HepG2 (cell line): Measurements from ENCODE around the gene CASP12. TPM values are rescaled to one million over a fixed set of nuclear protein-coding genes. Genes with fewer than 3 reads are reported as not detected.

ENCODE experiments used
- ATAC-seq: fragments of 200-7000 bp; cut with Tn5 transposase; 3 replicates; pipeline ENCODE4 v1.9.1; 2020; ENCODE audit warnings: mild to moderate bottlenecking, moderate library complexity
- BruUV-seq: library from RNA; stranded (reverse); fragments of 400-500 nt; replicated peaks from 2 replicates; lab custom pipeline; 2021; lab: Mats Ljungman, UMichigan
- CTCF ChIA-PET: fragments of 300-600 bp; formaldehyde crosslinking; extraction: SDS; loops from one replicate; lab custom pipeline; 2021; ENCODE audit warnings: low total read pairs, inconsistent platforms, low intra/inter-chr PET ratio; lab: Yijun Ruan, JAX
- POLR2A ChIA-PET: fragments of 350-600 bp; sonication (Branson Sonifier 250); formaldehyde crosslinking; loops from one replicate; lab custom pipeline; 2020; ENCODE audit warnings: antibody characterized with exemption, inconsistent platforms; lab: Yijun Ruan, JAX
- DNase-seq: peaks from one replicate; pipeline ENCODE4 v3.0.0-alpha.2; 2015; ENCODE audit warnings: low spot score
- FAIRE-seq: peaks from 3 replicates; lab custom pipeline; 2011; peaks lifted over from hg19 to GRCh38; lab: Jason Lieb, UNC
- H2AFZ ChIP-seq: one replicate; pipeline ENCODE4 v1.6.1; 2011; ENCODE audit warnings: low read length, inconsistent platforms
- H3K27ac ChIP-seq: fragments of 300-600 bp; 3 replicates; pipeline ENCODE4 v1.8.0; 2011; ENCODE audit warnings: mixed run types, mild to moderate bottlenecking, mixed read lengths, low read length, inconsistent platforms; ENCODE audit not compliant: insufficient read depth; ENCODE audit errors: extremely low read length
- H3K27me3 ChIP-seq, 2 experiments: fragments of 200-600 bp in 1 of 2; 2 replicates in 1 of 2; 3 replicates in 1 of 2; pipeline versions ENCODE4 v1.6.0 to v1.8.0; 2011; ENCODE audit warnings: low read length in 2 of 2, mild to moderate bottlenecking in 2 of 2, moderate library complexity in 2 of 2, inconsistent platforms in 1 of 2; ENCODE audit not compliant: insufficient read depth in 2 of 2, control insufficient read depth in 1 of 2
- H3K36me3 ChIP-seq, 2 experiments: fragments of 200-600 bp in 1 of 2; replicated peaks in 1 of 2; 2 replicates in 1 of 2; 3 replicates in 1 of 2; pipeline versions ENCODE4 v1.5.1 to v1.8.0; 2011; ENCODE audit warnings: low read length in 2 of 2, inconsistent platforms in 1 of 2; ENCODE audit not compliant: insufficient read depth in 2 of 2, control insufficient read depth in 1 of 2
- H3K4me1 ChIP-seq: 2 replicates; pipeline ENCODE4 v1.5.1; 2012; ENCODE audit warnings: low read length, inconsistent platforms; ENCODE audit not compliant: insufficient read depth
- H3K4me2 ChIP-seq: 2 replicates; pipeline ENCODE4 v1.6.0; 2011; ENCODE audit warnings: low read depth, low read length, inconsistent platforms
- H3K4me3 ChIP-seq, 3 experiments: fragments of 200-600 bp in 1 of 3; sonication (generic), shearing (Covaris generic) in 1 of 3; replicated peaks in 1 of 3; 2 replicates each; pipeline ENCODE4 v1.5.1; 2011 to 2016; ENCODE audit warnings: low read length in 3 of 3, inconsistent platforms in 2 of 3, low read depth in 2 of 3, mild to moderate bottlenecking in 2 of 3, control low read depth in 1 of 3, mixed read lengths in 1 of 3; ENCODE audit not compliant: insufficient read depth in 1 of 3
- H3K79me2 ChIP-seq: one replicate; pipeline ENCODE4 v1.6.1; 2011; ENCODE audit warnings: low read length, inconsistent platforms; ENCODE audit not compliant: insufficient read depth
- H3K9ac ChIP-seq: 2 replicates; pipeline ENCODE4 v1.6.0; 2011; ENCODE audit warnings: mild to moderate bottlenecking, low read depth, low read length, inconsistent platforms; ENCODE audit not compliant: insufficient read depth
- H3K9me3 ChIP-seq: 2 replicates; pipeline ENCODE4 v1.5.1; 2012; ENCODE audit warnings: mild to moderate bottlenecking, low read length
- H4K20me1 ChIP-seq: 2 replicates; pipeline ENCODE4 v1.6.0; 2011; ENCODE audit warnings: inconsistent platforms, mild to moderate bottlenecking, low read length, moderate library complexity; ENCODE audit not compliant: insufficient read depth
- CTCF ChIP-seq: sonication (generic); formaldehyde crosslinking; IDR thresholded peaks from 2 replicates; pipeline ENCODE4 v1.5.0; 2020; ENCODE audit warnings: mild to moderate bottlenecking, missing genetic modification reagents, moderate library complexity
- DPF2 ChIP-seq: sonication (generic); formaldehyde crosslinking; IDR thresholded peaks from 2 replicates; pipeline ENCODE4 v1.4.0; 2020; ENCODE audit warnings: mild to moderate bottlenecking, low read depth, missing genetic modification reagents, borderline replicate concordance
- JUNB ChIP-seq: sonication (generic); formaldehyde crosslinking; IDR thresholded peaks from 2 replicates; pipeline ENCODE4 v1.8.0; 2022; ENCODE audit warnings: missing genetic modification reagents, mild to moderate bottlenecking, borderline replicate concordance
- KMT2A ChIP-seq: sonication (generic); formaldehyde crosslinking; IDR thresholded peaks from 2 replicates; pipeline ENCODE4 v1.4.0; 2020; ENCODE audit warnings: missing genetic modification reagents
- MBNL3 ChIP-seq: fragments of 250-450 bp; sonication (Bioruptor Pico); conservative IDR thresholded peaks from 2 replicates; pipeline ENCODE4 v1.8.0; 2022; ENCODE audit warnings: mild to moderate bottlenecking, inconsistent platforms
- RARG ChIP-seq: sonication (generic); formaldehyde crosslinking; IDR thresholded peaks from 2 replicates; pipeline ENCODE4 v1.4.0; 2020; ENCODE audit warnings: low read depth, mild to moderate bottlenecking, missing genetic modification reagents
- STAG1 ChIP-seq: sonication (generic); formaldehyde crosslinking; IDR thresholded peaks from 2 replicates; pipeline ENCODE4 v1.4.0; 2020; ENCODE audit warnings: missing genetic modification reagents
- THAP11 ChIP-seq: IDR thresholded peaks from 2 replicates; pipeline ENCODE4 v1.6.1; 2016; ENCODE audit warnings: missing biosample characterization, missing genetic modification reagents
- ZFAT ChIP-seq: sonication (generic); formaldehyde crosslinking; conservative IDR thresholded peaks from 2 replicates; pipeline ENCODE4 v1.8.1; 2023; ENCODE audit warnings: missing genetic modification reagents, inconsistent platforms
- ZKSCAN8 ChIP-seq: IDR thresholded peaks from 2 replicates; pipeline ENCODE4 v1.6.1; 2016; ENCODE audit warnings: borderline replicate concordance, missing genetic modification reagents, missing compliant biosample characterization
- ZNF143 ChIP-seq: sonication (generic); formaldehyde crosslinking; IDR thresholded peaks from 2 replicates; pipeline ENCODE4 v1.4.0; 2020; ENCODE audit warnings: missing genetic modification reagents
- ZNF496 ChIP-seq: sonication (generic); formaldehyde crosslinking; IDR thresholded peaks from 2 replicates; pipeline ENCODE4 v1.8.1; 2023; ENCODE audit warnings: mild to moderate bottlenecking, moderate library complexity, missing genetic modification reagents; ENCODE audit not compliant: insufficient replicate concordance
- ZNF605 ChIP-seq: sonication (generic); formaldehyde crosslinking; IDR thresholded peaks from 2 replicates; pipeline ENCODE4 v1.8.0; 2022; ENCODE audit warnings: mild to moderate bottlenecking, missing genetic modification reagents
- ZNF781 ChIP-seq: sonication (generic); formaldehyde crosslinking; IDR thresholded peaks from 2 replicates; pipeline ENCODE4 v1.5.1; 2020; ENCODE audit warnings: borderline replicate concordance, mild to moderate bottlenecking, missing genetic modification reagents; ENCODE audit errors: not compliant biosample characterization
- WGBS: methylation state at CpG from one replicate; pipeline ENCODE4 v1.1.6; 2017; ENCODE audit warnings: low lambda C conversion rate; 5-methylcytosine and 5-hydroxymethylcytosine counted together
- in situ Hi-C: cut with HindIII; loops from 2 replicates; pipeline ENCODE4 v1.10.0; 2017; ENCODE audit warnings: low pct_unique_long_range_greater_than_20kb; ENCODE audit not compliant: extremely low pct_ligation_motif_present
- intact Hi-C: fragments of 100-400 bp; cut with micrococcal nuclease; formaldehyde crosslinking; loops from one replicate; pipeline ENCODE4 v1.10.0; 2022; ENCODE audit not compliant: unreplicated experiment
- polyA plus RNA-seq, 8 experiments: library from polyadenylated mRNA; depleted of rRNA in 3 of 8; stranded (reverse) in 7 of 8; unstranded in 1 of 8; fragments of >200 nt; fragmentation: Illumina TruSeq in 4 of 8; extraction: Trizol in 4 of 8; gene quantifications; 2 replicates each; pipeline versions ENCODE4 v1.2.1 to v1.2.3, GENCODE V29; 2011 to 2016; ENCODE audit warnings: low read depth in 4 of 8, missing spikeins in 1 of 8, mixed read lengths in 1 of 8; ENCODE audit not compliant: insufficient read depth in 1 of 8
- total RNA-seq, 5 experiments: library from RNA; depleted of rRNA; stranded (reverse); fragments of >200 nt; fragmentation: Illumina TruSeq; extraction: Trizol; gene quantifications; 2 replicates each; pipeline ENCODE4 v1.2.3, GENCODE V29; 2016; ENCODE audit warnings: low read depth in 1 of 5
- TF ChIP-seq, protein P1 (sequence below): sonication (generic); formaldehyde crosslinking; IDR thresholded peaks from 2 replicates; pipeline ENCODE4 v1.5.1; 2020; ENCODE audit warnings: missing genetic modification reagents, mild to moderate bottlenecking, borderline replicate concordance

Gene CASP12
- total and polyA plus RNA-seq, 2 of the 13 experiments (the other 11 are each of a cell fraction or from before 2014, with no cell fraction given): not detected

- no peaks in the 10 kb centered on the region for H3K79me2 ChIP-seq
- H3K27me3 ChIP-seq: no peaks in the 10 kb centered on the region
- no peak for FAIRE-seq
- intact Hi-C loops: no loop called here
- H3K9ac ChIP-seq: no peak overlapping the region
- no peak for DNase-seq
- TF ChIP-seq STAG1 (CRISPR knock-in tag): peak; percentile 43
- TF ChIP-seq CTCF (CRISPR knock-in tag): peak; percentile 25; the same call in 1 of the 2 replicates
- no peak for TF ChIP-seq KMT2A (CRISPR knock-in tag)
- no peak for TF ChIP-seq ZNF143 (CRISPR knock-in tag)
- H3K27ac ChIP-seq: no peak overlapping the region
- 2% methylated on average over 4 of the region's 4 CpGs for WGBS
- no peaks in the 10 kb centered on the region for H3K4me1 ChIP-seq
- no peak overlapping the region for H3K4me3 ChIP-seq
- POLR2A ChIA-PET: no interaction called here
- ATAC-seq: no peak
- in situ Hi-C loops: no loop called here
- no peaks in the 10 kb centered on the region for H4K20me1 ChIP-seq
- CTCF ChIA-PET: no interaction called here
- no peak overlapping the region for H2AFZ ChIP-seq
- BruUV-seq: no TSS peak
- H3K36me3 ChIP-seq: no peaks in the 10 kb centered on the region
- H3K4me2 ChIP-seq: no peak overlapping the region
- H3K9me3 ChIP-seq: no peaks in the 10 kb centered on the region
Observed at GRCh38 chr11:104905271-104905670, 7.0 kb upstream of the CASP12 start.

DNA sequence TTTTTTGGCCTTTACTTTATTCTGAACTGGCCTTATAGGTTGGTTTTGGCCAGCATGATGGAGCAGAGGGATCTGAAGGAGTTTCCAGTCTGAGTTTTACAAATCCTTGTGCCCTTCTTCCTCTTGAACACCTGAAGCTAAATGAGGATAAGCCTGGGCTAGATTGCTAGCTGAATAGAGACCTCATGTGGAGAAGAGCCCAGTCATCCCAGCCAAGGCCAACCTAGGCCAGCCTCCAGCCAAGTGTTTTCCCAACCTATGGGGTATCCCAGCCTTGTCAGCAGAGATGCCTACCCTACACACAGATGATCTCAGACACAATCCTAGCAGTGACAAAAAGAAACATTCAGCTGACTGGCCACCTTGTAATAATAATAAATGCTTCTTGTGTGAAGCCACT is 966 bp upstream of the CASP12 start:
- no peaks in the 10 kb centered on the region for H3K4me1 ChIP-seq
- no peaks in the 10 kb centered on the region for H3K36me3 ChIP-seq
- no peaks in the 10 kb centered on the region for H3K79me2 ChIP-seq
- H2AFZ ChIP-seq: no peak overlapping the region
- no peak overlapping the region for H3K27ac ChIP-seq
- DNase-seq (no peak), ATAC-seq (no peak), FAIRE-seq (no peak)
- ChIA-PET CTCF (no interaction called here), POLR2A (no interaction called here)
- no peak overlapping the region for H3K4me2 ChIP-seq
- no TSS peak for BruUV-seq
- no peaks in the 10 kb centered on the region for H3K27me3 ChIP-seq
- in situ Hi-C loops: no loop called here
- H4K20me1 ChIP-seq: no peaks in the 10 kb centered on the region
- no peaks in the 10 kb centered on the region for H3K9me3 ChIP-seq
- intact Hi-C loops: no loop called here
- no peak overlapping the region for H3K4me3 ChIP-seq
- no peak overlapping the region for H3K9ac ChIP-seq
- no peak for TF ChIP-seq ZNF496 (CRISPR knock-in tag)
- TF ChIP-seq RARG: no peak
- no peak for TF ChIP-seq THAP11 (CRISPR knock-in tag)
- TF ChIP-seq JUNB (CRISPR knock-in tag): no peak
- no peak for TF ChIP-seq DPF2
- no peak for TF ChIP-seq MBNL3 (CRISPR knock-in tag)
- TF ChIP-seq, protein P1, sequence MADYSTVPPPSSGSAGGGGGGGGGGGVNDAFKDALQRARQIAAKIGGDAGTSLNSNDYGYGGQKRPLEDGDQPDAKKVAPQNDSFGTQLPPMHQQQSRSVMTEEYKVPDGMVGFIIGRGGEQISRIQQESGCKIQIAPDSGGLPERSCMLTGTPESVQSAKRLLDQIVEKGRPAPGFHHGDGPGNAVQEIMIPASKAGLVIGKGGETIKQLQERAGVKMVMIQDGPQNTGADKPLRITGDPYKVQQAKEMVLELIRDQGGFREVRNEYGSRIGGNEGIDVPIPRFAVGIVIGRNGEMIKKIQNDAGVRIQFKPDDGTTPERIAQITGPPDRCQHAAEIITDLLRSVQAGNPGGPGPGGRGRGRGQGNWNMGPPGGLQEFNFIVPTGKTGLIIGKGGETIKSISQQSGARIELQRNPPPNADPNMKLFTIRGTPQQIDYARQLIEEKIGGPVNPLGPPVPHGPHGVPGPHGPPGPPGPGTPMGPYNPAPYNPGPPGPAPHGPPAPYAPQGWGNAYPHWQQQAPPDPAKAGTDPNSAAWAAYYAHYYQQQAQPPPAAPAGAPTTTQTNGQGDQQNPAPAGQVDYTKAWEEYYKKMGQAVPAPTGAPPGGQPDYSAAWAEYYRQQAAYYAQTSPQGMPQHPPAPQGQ: no peak
- TF ChIP-seq ZNF605 (CRISPR knock-in tag): no peak
- TF ChIP-seq ZFAT (CRISPR knock-in tag): no peak
- TF ChIP-seq ZKSCAN8 (CRISPR knock-in tag): no peak
- no peak for TF ChIP-seq ZNF781
